ENCODE data around the gene NPNT.

Gene NPNT

DNA sequence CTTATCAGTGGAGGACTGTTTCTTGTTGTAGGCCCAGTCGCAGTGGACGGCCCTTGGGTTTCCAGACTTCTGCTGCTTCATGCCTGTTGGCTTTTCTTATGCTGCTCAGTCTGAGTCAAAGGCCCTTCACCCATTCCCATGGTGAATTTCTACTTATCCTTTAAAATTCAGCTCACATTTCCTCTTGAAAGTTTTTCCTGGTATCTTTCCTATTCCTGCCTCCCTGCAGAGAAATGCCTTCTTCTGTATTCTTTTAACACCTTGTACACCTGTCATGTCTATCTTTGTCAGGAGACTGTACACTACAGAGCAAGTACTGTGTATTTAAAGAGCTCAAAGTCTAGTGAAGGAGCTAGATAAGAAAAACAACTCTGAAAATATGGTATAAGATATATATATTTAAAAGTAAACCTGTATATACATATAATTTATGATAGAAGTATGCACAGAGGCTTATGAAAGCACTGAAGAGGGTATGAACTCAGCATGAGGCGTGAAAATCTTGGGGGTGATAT lies 22.0 kb downstream of the NPNT start:
- no peak for DNase-seq

DNA sequence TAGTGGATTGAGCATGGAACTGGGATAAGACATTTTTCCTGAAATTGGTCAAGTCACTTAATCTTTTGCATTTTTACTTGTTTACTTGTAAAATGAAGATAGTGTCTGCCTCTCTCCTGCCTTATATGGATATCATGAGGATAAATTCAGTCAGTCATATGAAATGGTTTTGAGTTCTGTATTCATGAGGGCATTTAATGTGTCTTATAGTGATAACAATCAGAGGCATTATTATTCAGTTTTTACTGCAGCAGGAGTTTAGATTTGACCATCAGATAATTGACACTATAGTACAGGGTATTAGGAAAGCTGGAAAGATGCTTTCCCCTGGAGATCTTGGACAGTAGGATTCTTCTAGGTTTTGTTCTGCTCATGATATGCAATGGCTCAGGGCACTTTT lies 26.0 kb downstream of the NPNT start:
- no peak for DNase-seq

DNA sequence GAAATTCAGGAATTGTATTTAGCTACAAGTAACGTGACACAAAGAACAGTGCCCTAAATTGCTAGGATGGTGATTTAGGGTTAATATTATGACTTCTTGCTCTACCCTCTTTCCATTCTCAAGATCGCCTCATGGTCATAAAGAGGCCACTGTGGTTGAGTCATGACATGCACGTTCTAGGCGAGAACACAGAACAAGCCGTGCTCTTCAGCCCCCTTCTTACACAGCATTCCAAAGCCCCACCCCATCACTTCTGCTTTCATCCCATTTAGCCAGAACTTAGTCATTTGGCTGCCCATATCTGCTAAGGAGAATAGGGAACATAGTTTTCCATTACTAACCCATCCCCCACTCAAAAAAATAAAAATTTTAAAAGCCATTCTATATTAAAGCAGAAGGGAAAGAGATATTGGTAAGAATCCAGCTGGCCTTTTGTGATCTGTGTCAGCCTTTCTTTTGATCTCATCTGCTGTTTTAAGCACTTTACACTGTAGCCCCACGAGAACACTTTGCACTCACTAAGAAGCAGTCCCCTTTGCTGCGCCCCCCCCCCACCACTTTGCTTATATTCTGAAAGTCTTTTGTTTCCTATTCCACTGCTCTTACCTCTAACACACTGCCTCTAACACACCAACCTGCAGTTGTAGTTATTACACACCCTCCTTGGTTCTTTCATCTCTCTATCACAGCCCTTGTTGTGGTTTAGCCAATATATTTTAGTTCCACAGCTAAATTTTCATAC lies 28.4 kb downstream of the NPNT start:
- DNase-seq = no peak

DNA sequence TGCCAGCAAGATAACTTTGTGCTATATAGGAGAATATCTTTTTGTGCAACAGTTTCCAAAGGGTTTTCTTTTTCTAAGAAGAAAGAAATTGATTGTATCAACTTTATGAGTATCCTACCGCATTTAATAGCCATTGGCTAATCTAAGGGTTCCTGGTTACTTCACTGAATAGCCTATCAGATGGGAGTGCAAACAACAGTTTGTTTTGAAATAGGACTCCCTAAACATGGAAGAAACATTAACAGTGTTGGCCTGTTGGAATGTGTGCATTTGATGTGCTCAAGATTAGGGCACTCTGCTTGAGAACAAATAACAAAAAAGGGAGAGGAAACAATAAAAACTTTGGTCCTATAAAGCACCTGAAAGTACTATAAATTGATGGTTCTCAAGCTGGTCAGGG lies 29.1 kb downstream of the NPNT start:
- no peak for DNase-seq

DNA sequence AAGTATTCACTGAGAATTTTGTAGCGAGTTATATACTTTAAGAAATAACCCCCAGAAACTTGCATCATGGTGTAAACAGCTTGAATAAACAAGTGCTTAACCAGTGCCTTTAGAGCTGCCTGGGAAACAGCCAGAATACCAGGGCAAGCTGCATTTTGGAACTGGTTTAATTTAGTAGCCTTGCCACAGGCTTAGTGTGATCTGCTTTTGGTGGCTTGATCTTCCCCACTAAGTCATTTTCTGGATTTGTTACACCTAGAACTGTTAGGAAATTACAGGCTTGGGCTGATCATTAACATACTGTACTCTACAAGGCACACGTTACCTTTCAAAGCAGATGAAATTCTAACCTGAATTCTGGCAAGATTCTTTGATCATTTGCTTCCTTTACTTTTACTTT lies 35.4 kb downstream of the NPNT start:
- no peak for DNase-seq

DNA sequence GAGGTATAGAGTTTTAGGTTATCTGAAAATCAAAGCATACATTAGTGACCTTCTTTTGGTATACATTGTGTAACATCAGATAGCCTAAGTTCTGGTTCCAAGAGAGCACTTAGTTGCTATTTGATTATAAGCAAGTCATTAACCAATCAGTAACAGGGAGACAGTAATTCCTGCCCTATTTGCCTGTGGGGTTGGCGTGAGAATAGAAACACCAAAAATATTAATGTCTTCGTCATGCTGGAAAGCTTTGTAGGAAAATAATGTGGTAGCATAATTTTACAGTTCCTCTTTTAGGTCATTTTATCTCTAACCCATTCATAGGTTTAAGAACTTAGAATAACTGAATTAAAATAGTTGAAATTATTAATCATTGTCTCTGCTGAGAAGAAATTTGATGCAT lies 37.8 kb downstream of the NPNT start:
- no peak for DNase-seq

DNA sequence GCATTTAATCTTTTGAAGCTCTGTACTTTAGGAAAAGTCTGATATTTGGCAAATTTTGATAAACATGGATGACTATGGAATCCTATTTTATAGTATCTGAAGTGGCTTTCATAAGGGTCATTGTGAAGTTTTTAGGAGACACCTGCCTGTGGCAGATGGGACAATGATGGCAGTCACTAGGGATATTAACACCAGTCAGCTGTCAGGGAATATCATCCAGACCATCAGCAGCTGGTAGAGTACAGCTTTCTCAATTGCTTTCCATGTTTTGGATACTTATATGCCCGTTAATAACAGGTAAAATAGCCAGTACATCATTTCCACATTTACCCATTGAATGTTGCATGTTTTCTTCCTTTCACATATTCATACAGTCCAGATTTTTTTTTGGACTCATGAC lies 39.1 kb downstream of the NPNT start:
- no peak for DNase-seq

DNA sequence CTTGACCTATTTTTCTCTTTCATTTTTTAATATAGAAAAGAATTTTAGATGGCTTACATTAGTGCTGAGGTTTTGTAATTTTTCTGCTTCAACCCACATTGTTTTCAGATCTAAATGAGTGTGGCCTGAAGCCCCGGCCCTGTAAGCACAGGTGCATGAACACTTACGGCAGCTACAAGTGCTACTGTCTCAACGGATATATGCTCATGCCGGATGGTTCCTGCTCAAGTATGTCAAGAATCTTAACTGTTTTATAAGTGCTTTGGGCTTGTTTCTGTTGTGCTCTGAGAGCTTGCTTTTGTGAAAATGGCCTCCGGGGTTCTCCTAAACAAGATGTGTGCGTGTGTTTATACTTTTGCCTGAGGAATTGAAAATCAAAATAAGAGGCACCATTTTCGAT lies 41.6 kb downstream of the NPNT start:
- no peak for DNase-seq

DNA sequence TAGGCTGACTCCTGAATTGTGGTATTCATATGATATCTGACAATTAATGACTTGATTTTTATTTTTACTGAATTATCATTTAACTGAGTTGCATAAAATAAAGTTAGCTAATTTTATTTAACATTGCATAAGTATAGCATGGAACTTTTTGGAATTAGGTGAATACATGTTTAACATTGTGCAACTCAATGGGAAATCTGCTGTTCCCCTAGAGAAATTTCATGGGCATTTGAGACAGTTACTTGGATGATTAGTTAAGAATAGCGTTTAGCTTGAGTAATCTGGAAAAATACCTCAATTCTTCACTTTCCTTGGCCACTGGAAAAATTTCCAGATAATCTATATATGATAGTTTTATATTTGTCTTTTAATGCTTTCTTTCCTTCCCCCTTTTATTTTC lies 42.5 kb downstream of the NPNT start:
- no peak for DNase-seq

DNA sequence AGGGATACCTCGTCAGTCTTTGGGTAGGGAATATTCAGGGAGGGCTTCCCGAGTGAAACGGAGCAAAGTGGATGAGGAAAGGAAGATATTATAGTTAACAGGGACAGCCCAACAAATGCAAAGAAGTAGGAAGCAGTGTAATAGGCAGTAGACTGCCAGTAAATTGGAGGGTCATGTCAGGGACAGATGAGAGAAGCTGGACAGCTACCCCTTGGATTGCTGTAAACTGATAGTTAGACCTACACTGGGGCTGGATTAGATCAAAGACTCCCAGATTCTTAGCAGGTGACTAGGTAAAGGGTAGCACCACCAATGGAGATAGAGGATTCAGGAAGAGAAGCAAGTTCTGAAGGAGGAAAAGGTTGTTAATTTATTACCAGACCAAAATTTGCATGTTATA lies 48.0 kb downstream of the NPNT start:
- no peak for DNase-seq

DNA sequence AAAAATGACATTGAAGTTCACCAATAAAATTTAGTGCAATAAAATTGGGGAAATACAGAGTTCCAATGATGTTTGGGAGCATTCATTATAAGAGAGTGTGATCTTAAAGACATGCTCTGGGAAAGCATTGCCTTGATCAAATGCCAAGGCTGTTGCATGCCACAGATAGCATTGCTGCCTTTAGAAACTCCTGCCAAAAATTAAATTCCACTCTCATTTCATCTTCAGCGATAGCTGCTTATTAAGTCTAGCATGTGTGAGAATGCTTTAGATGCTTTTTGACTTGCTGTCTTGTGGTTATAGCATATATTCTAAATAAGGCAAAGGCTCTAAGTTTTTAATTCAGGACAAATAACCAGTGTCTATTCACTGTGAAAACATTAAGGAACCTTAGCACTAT lies 49.3 kb downstream of the NPNT start:
- no peak for DNase-seq

DNA sequence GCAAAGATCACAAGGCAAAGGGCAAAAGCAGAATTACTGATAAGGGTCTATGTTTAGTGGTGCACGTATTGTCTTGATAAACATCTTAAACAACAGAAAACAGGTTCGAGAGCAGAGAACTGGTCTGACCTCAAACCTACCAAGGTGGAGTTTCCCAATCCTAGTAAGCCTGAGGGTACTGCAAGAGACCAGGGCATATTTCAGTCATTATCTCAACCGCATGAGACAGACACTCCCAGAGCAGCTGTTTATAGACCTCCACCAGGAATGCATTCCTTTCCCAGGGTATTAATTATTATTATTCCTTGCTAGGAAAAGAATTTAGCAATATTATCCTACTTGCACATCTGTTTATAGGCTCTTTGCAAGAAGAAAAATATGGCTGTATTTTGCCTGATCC lies 51.5 kb downstream of the NPNT start:
- DNase-seq = no peak

DNA sequence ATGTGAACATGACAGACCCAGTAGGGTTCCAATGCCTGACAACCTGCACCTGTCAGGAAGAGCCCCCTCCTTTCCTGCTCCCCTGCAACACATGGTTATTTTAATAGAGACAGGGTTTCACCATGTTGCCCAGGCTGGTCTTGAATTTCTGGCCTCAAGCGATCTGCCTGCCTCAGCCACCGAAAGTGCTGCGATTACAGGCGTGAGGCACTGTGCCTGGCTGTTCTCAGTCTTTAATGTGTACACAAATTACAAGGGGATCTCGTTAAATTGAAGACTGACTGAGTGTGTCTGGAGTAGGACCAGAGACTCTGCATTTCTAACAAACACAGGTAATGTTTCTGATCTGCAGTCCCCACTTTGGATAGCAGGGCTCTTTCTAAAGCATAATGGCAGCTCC lies 55.4 kb downstream of the NPNT start:
- no peak for DNase-seq

DNA sequence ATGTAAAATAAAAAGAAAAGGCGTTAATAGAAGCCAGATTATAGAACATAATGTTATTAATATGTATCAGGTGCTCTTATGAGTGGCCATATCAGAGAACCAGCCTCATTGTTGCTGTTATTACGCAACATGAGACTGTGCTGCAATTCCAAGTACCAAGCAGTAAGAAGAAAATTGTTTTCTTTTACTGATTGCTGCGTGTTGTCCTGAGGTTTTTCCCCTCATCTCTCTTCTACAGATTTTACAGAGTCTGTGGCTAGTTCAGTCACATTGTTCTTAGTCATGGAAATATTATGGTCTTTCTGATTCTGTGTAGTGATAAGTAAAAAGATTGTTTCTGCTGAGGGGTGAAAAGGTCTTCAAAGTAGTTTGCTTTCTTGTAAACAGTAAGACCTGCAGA lies 55.9 kb downstream of the NPNT start:
- DNase-seq = no peak

DNA sequence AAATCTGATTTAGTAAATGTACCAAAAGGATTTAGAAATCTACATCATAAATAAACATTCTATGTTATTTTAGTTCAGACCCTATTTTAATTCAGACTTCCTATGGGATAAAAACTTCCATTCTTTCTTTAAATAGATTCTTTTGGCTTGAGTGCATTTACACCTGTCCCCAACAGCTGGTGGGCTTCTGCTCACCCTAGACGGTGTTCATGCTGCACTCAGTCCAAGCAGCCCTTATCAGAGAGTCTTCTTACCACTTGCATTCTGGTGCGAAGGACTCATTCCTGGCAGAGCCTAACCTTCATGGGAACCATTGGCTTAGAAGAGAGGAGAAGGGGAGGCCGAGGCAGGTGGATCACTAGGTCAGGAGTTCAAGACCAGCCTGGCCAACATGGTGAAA lies 57.3 kb downstream of the NPNT start:
- DNase-seq = no peak

DNA sequence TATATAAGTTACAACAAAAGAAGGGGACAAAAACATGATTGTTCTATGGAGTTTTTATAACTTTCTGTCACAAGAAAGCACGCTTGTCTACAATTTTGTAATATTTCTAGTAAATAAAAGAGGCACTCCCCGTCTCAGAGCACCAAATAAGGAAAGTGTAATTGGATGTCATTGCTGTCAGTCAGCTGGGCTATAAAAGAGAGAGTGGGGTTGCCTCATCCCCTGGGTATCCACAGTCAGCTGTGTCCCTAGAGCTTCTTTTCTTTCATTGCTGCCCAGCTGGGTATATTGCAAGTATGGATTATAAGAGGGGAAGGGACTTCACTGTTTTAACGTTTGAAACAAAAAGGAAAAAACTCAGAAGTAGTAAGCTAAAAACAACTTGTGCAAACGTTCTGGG lies 61.3 kb downstream of the NPNT start:
- DNase-seq = no peak

DNA sequence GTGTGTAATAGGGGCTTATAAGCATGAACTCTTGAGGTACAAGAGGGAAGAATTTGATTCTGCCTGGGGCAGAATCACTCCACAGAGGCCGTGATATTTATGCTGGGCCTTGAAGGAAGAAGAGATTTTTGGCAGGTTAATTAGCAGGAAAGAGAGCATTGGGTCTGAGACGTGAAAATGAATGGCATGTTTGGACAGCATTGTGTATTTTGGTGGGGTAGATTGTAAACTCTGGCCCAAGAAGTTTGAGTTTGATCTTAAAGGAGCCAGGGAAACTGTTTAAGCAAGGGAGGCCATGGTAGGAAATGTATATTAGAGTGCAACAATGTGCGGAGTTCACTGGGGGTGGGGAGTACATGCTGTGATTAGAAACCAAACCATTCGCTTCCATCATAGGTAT lies 62.4 kb downstream of the NPNT start:
- no peak for DNase-seq

DNA sequence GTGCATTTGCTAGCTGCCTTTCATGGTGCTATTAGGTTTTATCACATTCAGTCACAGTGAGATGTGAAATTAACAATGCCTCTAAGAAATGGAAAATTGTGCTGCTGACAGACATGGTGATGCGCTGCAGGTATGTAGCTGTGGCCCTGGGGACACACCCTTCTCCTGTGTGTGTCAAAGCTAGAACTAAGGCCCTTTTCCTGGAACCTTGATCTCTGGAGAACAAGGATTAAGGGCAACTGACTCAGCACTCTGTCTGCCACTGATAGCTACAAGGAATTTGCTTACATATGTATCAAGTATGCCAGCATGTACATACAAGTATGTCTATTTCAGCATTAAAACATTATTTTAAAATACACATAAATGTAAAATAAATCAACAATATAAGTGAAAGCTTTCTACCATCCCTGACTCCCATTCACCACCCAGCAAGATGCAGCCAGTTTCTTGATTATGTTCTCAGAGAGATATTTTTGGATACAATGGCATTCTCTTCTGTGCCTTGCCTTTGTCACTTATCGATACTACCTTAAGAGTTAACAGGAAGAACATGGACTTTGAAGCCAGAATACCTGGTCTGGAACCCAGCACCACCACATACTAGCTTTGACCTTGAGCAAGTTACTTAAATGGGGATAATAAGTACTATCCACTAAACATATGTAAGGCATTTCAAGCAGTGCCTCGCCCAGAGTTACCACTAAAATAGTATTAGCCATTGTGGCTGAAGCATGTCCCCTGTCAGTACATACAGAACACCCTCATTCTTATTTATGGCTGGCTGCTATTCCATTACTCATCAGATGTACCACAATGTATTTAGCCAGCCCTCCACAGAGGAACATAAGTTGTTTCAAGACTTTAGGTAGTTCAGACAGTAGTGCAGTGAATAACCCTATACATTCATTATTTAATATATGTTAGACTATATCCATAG lies 68.5 kb downstream of the NPNT start:
- no peak for DNase-seq

DNA sequence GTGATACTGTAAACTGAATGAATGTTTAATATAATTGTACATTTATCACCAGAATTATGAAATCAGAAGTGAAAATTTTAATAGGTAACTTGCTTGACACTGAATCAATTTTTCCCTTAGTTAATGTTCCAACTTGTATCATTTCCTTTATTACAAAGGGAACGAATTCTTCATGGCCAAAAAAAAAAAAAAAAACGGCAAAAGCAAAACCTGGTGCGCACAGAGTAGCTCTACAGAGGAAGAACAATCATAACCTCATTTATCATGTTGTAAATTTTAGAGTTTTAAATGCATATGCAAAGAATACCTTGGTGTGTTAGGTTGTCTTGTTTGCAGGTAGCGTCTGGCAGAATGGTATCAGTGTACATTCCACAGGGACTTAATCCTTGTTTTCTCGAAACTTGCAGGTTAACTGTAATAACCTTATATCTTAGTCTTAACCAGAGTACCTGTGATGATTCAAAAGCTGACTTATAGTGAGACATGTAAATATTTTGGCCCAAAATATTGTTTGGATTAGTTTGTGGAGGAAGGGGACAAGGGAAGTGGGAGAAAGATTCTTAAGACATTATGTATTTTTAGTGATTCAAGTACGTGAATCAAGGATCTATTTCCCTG lies 70.0 kb downstream of the NPNT start:
- DNase-seq = no peak

DNA sequence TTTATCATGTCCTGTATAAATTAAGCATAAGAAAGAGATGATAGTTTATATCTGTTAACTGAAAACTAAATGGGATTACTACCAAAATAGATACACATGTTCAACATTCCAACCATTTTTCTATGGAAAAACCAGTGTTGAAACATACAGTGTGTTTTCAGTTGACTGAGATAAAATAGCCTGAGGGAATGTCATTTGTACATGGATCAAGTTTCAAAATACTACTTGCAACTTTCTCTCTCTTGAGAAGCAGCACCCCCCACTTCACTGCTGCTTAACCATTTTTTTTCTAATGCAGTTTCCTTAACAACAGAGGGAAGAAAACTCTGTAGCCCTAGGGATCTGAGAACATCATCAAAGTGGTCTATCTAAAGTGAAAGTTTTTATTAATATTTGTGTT lies 70.8 kb downstream of the NPNT start:
- DNase-seq = no peak

DNA sequence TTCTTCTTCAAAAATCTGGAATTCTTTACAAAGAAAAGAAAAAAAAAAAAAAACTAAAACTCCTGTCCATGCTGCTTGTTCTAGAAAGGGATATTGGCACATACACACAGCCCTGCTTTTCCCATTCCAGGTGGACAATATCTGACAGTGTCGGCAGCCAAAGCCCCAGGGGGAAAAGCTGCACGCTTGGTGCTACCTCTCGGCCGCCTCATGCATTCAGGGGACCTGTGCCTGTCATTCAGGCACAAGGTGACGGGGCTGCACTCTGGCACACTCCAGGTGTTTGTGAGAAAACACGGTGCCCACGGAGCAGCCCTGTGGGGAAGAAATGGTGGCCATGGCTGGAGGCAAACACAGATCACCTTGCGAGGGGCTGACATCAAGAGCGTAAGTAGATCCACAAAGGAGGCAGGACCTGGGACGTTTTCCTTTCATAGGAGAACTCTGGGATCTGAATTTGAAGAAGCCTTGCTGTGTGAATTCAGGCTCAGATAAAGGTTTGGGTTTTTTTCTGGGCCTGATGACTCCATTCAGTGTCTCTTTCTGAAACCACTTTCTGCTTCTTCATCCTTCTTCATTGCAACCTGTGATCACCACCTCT lies 71.9 kb downstream of the NPNT start:
- no peak for DNase-seq

DNA sequence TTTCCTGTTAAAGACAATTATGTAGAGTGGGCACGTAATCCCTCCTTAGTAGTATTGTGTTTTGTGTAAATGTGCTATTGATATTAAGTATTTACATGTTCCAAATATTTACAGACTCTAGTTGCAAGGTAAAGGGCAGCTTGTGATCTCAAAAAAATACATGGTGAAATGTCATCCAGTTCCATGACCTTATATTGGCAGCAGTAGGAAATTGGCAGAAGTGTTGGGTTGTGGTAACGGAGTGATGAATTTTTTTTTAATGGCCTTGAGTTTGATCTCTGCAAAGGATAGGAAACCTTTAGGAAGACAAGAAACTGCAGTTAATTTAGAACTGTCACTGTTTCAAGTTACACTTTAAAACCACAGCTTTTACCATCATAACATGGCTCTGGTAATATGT lies 74.3 kb downstream of the NPNT start:
- no peak for DNase-seq

DNA sequence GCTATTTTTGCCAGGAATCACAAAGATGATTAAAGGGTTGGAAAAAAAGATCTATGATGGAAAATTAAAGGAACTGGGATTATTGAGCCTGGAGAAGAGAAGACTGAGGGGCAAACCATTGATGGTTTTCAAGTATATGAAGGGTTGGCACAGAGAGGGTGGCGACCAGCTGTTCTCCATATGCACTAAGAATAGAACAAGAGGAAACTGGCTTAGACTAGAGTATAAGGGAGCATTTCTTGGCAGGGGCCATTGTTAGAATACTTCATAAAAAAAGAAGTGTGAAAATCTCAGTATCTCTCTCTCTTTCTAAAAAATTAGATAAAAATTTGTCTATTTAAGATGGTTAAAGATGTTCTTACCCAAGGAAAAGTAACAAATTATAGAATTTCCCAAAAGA lies 75.1 kb downstream of the NPNT start:
- DNase-seq = no peak
